ENCODE results near the gene S1PR5.

- TF ChIP-seq POLR2A (IDR thresholded peaks at IDR 0.05): no peak
- TF ChIP-seq CTCF (IDR thresholded peaks at IDR 0.05): no peak
These were observed 29.6 kb upstream of the S1PR5 start for GRCh38 chr19:10546817-10547216.
